Body of pancreas (tissue), 4 donors: ENCODE measurements around the gene DZIP1. TPM values are rescaled to one million over a fixed set of nuclear protein-coding genes. Genes with fewer than 3 reads are reported as not detected.

ENCODE experiments used
- ATAC-seq: fragments of 150-250 bp; one replicate; pipeline ENCODE4 v1.9.1; 2016
- DNase-seq, 4 donors: peaks; one replicate each; pipeline ENCODE4 v3.0.0-alpha.2; 2019
- H3K27ac ChIP-seq, 4 donors: fragments of 200-600 bp; sonication (generic); 1 replicate in 3 of 4; 2 replicates in 1 of 4; pipeline versions ENCODE4 v1.5.1 to v1.6.1; 2016 to 2019; ENCODE audit warnings: mild to moderate bottlenecking in 1 of 4, mixed read lengths in 1 of 4, moderate library complexity in 1 of 4
- H3K27me3 ChIP-seq, 2 donors: fragments of 200-600 bp; sonication (generic); one replicate each; pipeline ENCODE4 v1.6.0; 2016; ENCODE audit warnings: mild to moderate bottlenecking in 1 of 2
- H3K36me3 ChIP-seq, 2 donors: fragments of 200-600 bp; sonication (generic); replicated peaks in 1 of 2; 2 replicates each; pipeline ENCODE4 v1.5.1; 2016; ENCODE audit warnings: low read depth in 2 of 2; ENCODE audit not compliant: insufficient read depth in 1 of 2
- H3K4me1 ChIP-seq: fragments of 200-600 bp; sonication (generic); one replicate; pipeline ENCODE4 v1.6.0; 2016
- H3K4me3 ChIP-seq, 2 donors: fragments of 200-600 bp; sonication (generic); 1 replicate in 1 of 2; 2 replicates in 1 of 2; pipeline ENCODE4 v1.5.1; 2016 to 2019
- H3K9me3 ChIP-seq, 3 donors: fragments of 200-600 bp; sonication (generic); 1 replicate in 2 of 3; 2 replicates in 1 of 3; pipeline ENCODE4 v1.5.1; 2016
- POLR2A ChIP-seq, 3 donors: fragments of 450-650 bp; IDR thresholded peaks; one replicate each; pipeline ENCODE4 v1.6.1; 2016; ENCODE audit warnings: antibody characterized with exemption in 3 of 3, mild to moderate bottlenecking in 2 of 3
- WGBS, 2 donors: methylation state at CpG; one replicate each; pipeline ENCODE4 v1.1.5; 2017; 5-methylcytosine and 5-hydroxymethylcytosine counted together
- intact Hi-C: fragments of 100-400 bp; cut with DNase I; formaldehyde crosslinking; loops from one replicate; pipeline ENCODE4 v1.15.1; 2023
- total RNA-seq, 2 donors: library from RNA; depleted of rRNA; stranded (reverse); fragments of >200 nt; gene quantifications; one replicate each; pipeline ENCODE4 v1.1.0, GENCODE V29; 2016
- TF ChIP-seq, protein P1 (sequence below), 7 experiments: fragments of 450-650 bp in 4 of 7; fragments of 200-600 bp in 3 of 7; sonication (generic) in 3 of 7; IDR thresholded peaks; one replicate each; pipeline ENCODE4 v1.5.1; 2016 to 2019; ENCODE audit warnings: antibody characterized with exemption in 7 of 7

Gene DZIP1
- total RNA-seq, 2 donors from 2014 or later = 17.5 to 42.0 TPM

DNA sequence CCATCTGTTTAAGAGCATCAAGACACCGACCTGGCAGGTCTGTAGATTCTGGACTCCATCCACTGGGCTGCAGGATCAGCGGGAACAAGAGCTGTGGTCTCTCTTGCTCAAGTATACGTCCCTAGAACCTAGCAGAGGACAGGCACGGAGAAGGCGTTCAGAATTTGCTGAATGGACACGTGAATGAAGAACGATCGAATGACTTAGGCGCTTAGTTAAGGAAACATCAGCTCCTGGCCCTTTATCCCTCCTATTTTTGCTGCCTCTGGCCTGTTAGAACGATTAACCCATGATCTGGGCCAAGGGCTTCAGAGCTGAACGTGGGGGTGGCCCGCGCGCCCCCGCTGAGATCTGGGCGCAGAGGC lies 953 bp downstream of the DZIP1 start:
- no peak for ATAC-seq
- H3K27ac ChIP-seq = peak overlapping the region; percentile 25 to 83 (median 57)

DNA sequence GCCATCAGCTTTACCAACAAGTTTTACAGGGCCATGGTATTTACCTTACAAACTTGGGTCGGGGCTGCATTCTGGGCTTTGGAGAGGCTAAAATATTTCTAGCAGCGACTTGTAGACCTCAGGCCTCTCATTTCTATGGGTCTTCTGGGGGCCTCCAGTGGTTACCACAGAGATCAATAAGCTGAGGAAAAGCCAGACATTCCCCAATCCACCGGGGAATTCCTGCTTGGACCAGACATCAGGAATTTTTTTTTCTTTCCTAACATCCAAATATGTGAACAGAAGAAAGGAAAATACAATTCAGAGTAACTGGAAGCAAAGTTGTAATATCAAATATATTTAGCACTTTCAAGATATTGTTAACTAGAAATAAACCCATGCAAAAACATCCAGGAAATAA lies 1.5 kb downstream of the DZIP1 start:
- no peaks in the 10 kb centered on the region for H3K27me3 ChIP-seq
- ATAC-seq = no peak
- peak overlapping the region in 3 of 4 donors; percentile 25 to 83 (median 49) for H3K27ac ChIP-seq
- peak overlapping the region in 1 of 2 donors; percentile 61 for H3K4me3 ChIP-seq
- H3K9me3 ChIP-seq = no peaks in the 10 kb centered on the region
- 48 to 63% methylated on average over 3 of the region's 3 CpGs for WGBS, 2 donors
- no peaks in the 10 kb centered on the region for H3K36me3 ChIP-seq
- peaks cover 24% of the 10 kb centered on the region for H3K4me1 ChIP-seq
- no peak for TF ChIP-seq POLR2A (IDR thresholded peaks at IDR 0.05)
- TF ChIP-seq, protein P1, sequence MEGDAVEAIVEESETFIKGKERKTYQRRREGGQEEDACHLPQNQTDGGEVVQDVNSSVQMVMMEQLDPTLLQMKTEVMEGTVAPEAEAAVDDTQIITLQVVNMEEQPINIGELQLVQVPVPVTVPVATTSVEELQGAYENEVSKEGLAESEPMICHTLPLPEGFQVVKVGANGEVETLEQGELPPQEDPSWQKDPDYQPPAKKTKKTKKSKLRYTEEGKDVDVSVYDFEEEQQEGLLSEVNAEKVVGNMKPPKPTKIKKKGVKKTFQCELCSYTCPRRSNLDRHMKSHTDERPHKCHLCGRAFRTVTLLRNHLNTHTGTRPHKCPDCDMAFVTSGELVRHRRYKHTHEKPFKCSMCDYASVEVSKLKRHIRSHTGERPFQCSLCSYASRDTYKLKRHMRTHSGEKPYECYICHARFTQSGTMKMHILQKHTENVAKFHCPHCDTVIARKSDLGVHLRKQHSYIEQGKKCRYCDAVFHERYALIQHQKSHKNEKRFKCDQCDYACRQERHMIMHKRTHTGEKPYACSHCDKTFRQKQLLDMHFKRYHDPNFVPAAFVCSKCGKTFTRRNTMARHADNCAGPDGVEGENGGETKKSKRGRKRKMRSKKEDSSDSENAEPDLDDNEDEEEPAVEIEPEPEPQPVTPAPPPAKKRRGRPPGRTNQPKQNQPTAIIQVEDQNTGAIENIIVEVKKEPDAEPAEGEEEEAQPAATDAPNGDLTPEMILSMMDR (IDR thresholded peaks at IDR 0.05) = no peak
- intact Hi-C loops = no loop called here
- DNase-seq = no peak

More for the DNA sequence above, 953 bp downstream of the DZIP1 start:
- Histone ChIP-seq H3K4me3 (peak overlapping the region in 1 of 2 donors; percentile 61), H3K9me3 (no peaks in the 10 kb centered on the region), H3K27me3 (no peaks in the 10 kb centered on the region), H3K4me1 (peaks cover 24% of the 10 kb centered on the region), H3K36me3 (no peaks in the 10 kb centered on the region)
- TF ChIP-seq, protein P1 (IDR thresholded peaks at IDR 0.05) = no peak
- TF ChIP-seq POLR2A (IDR thresholded peaks at IDR 0.05) = no peak
- WGBS, 2 donors = 29 to 44% methylated on average over 16 of the region's 16 CpGs
- intact Hi-C loops = no loop called here
- no peak for DNase-seq

DNA sequence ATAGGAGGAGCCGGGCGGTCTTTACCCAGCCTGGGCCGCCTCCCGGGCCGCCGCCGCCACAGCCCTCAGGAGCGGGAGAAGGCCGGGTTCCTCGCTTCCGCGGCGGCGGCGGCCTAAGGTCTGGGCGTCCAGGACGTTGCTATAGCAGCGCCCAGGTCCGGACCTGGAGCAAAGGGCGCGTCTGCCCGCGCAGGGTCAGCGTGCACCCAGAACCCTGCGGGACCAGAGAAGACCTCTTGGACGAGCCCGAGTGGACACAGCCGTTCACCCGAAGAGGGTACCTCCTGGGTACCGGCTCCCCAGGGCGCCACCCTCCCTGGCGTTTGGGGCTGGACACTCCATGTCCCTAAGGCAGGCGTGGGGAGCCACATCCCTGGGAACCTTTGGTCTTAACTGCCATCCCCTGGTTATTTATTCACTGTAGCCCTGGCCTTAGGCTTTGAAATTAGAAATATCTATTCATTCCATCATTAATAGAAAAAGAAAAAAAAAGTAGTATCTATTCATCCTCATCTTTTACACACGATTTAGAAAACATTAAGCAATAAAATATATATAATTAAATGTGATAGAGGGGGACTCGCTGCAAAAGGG lies 2.4 kb downstream of the DZIP1 start:
- Histone ChIP-seq H3K27me3 (no peaks in the 10 kb centered on the region), H3K27ac (peak overlapping the region in 3 of 4 donors; percentile 9 to 83 (median 38)), H3K36me3 (no peaks in the 10 kb centered on the region), H3K9me3 (no peaks in the 10 kb centered on the region), H3K4me3 (no peak overlapping the region), H3K4me1 (peaks cover 24% of the 10 kb centered on the region)
- peak; percentile 43 to 58 (median 47) for DNase-seq
- 10% methylated on average over 26 to 28 of the region's 35 CpGs for WGBS, 2 donors
- no peak for TF ChIP-seq POLR2A (IDR thresholded peaks at IDR 0.05)
- TF ChIP-seq, protein P1 (IDR thresholded peaks at IDR 0.05) = no peak
- intact Hi-C loops = no loop called here
- ATAC-seq = peak; percentile 47

- peak overlapping the region in 3 of 4 donors; percentile 9 to 83 (median 38) for H3K27ac ChIP-seq
- no peaks in the 10 kb centered on the region for H3K27me3 ChIP-seq
- 42 to 63% methylated on average over 9 to 53 of the region's 58 CpGs for WGBS, 2 donors
- ATAC-seq (no peak), DNase-seq (peak in 1 of 4 donors; percentile 22)
- H3K4me3 ChIP-seq = no peak overlapping the region
- no peaks in the 10 kb centered on the region for H3K36me3 ChIP-seq
- peak in 1 of 3 donors; percentile 4 for TF ChIP-seq POLR2A (IDR thresholded peaks at IDR 0.05)
- TF ChIP-seq, protein P1 (IDR thresholded peaks at IDR 0.05) = no peak
- no peaks in the 10 kb centered on the region for H3K9me3 ChIP-seq
- H3K4me1 ChIP-seq = peaks cover 24% of the 10 kb centered on the region
- intact Hi-C loops = no loop called here
Observed at GRCh38 chr13:95641291-95642027, 3.0 kb downstream of the DZIP1 start.
